ENCODE data around the gene CRTAC1. TPM values are rescaled to one million over a fixed set of nuclear protein-coding genes. Genes with fewer than 3 reads are reported as not detected.

CRTAC1 gene
- total RNA-seq, 1 donor from 2014 or later: 128 TPM

DNA sequence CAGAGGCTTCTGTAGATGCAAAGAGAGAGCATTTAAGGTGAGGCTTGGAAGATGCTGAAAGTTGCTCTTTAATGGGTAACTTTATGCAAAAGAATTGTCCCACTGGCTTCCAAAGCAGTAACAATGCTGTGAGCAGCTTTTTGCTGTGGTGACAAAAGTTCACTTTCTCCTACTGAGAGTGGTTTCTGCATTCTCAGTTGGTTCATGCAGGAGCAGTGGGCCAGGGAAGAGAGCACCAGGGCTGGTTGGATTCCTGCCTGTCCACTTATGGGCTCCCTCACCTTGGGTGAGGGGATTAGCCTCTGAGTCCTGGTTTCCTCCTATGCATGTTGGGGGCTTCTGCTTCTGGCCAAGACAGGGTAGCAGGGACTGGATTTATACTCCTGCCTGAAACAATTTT, 211.8 kb downstream of the CRTAC1 start:
- intact Hi-C loops (cut with DNase I): no loop called here
- TF ChIP-seq, protein P1, sequence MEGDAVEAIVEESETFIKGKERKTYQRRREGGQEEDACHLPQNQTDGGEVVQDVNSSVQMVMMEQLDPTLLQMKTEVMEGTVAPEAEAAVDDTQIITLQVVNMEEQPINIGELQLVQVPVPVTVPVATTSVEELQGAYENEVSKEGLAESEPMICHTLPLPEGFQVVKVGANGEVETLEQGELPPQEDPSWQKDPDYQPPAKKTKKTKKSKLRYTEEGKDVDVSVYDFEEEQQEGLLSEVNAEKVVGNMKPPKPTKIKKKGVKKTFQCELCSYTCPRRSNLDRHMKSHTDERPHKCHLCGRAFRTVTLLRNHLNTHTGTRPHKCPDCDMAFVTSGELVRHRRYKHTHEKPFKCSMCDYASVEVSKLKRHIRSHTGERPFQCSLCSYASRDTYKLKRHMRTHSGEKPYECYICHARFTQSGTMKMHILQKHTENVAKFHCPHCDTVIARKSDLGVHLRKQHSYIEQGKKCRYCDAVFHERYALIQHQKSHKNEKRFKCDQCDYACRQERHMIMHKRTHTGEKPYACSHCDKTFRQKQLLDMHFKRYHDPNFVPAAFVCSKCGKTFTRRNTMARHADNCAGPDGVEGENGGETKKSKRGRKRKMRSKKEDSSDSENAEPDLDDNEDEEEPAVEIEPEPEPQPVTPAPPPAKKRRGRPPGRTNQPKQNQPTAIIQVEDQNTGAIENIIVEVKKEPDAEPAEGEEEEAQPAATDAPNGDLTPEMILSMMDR (IDR thresholded peaks at IDR 0.05): no peak
- H3K36me3 ChIP-seq: no peaks in the 10 kb centered on the region
- no peak for ATAC-seq
- H3K27ac ChIP-seq: no peak overlapping the region
- H3K27me3 ChIP-seq: no peaks in the 10 kb centered on the region
- no peaks in the 10 kb centered on the region for H3K9me3 ChIP-seq
- no peak overlapping the region for H3K4me3 ChIP-seq
- H3K4me1 ChIP-seq: no peaks in the 10 kb centered on the region
- DNase-seq: no peak

GRCh38 chr10:97816609-97817008, 213.8 kb downstream of the CRTAC1 start:
- Histone ChIP-seq H3K36me3 (no peaks in the 10 kb centered on the region), H3K27ac (no peak overlapping the region), H3K4me1 (no peaks in the 10 kb centered on the region), H3K27me3 (no peaks in the 10 kb centered on the region), H3K9me3 (no peaks in the 10 kb centered on the region), H3K4me3 (no peak overlapping the region)
- TF ChIP-seq, protein P1 (IDR thresholded peaks at IDR 0.05): no peak
- DNase-seq (no peak), ATAC-seq (no peak)
- intact Hi-C loops (cut with DNase I): no loop called here

Other genes with a start within 250 kb of the CRTAC1 start
- gene GOLGA7B, start 180.8 kb downstream of the CRTAC1 start, total RNA-seq: 0.98 TPM
- gene R3HCC1L, start 104.0 kb upstream of the CRTAC1 start, total RNA-seq: 13.7 TPM
- 6.2 TPM for gene LOXL4, start 237.6 kb upstream of the CRTAC1 start, total RNA-seq

All from upper lobe of right lung (tissue), 1 donor.